GM19351 (cell line): ENCODE data around the gene NUP62.
"Not testable (repeated sequence)": the region's sequence is repeated elsewhere in the genome, so short reads cannot be mapped to it uniquely, and the experiment has no call there.

Experiments
- ATAC-seq: cut with Tn5 transposase; IDR thresholded peaks from one replicate; pipeline ENCODE4 v1.9.1; 2021; ENCODE audit warnings: mild to moderate bottlenecking, moderate library complexity; ENCODE audit not compliant: unreplicated experiment

NUP62 gene

GRCh38 chr19:49952479-49952836 is 23.2 kb upstream of the NUP62 start:
- ATAC-seq: no peak

GRCh38 chr19:49951806-49952478 is 22.6 kb upstream of the NUP62 start:
- ATAC-seq: no peak

- no peak for ATAC-seq
Observed at GRCh38 chr19:49950956-49951526, 21.7 kb upstream of the NUP62 start.

- no peak for ATAC-seq
Observed at GRCh38 chr19:49950590-49950948, 21.3 kb upstream of the NUP62 start.

- no peak for ATAC-seq
Observed at GRCh38 chr19:49949742-49950589, 20.7 kb upstream of the NUP62 start.

- no peak for ATAC-seq
Observed at GRCh38 chr19:49946415-49946814, 17.1 kb upstream of the NUP62 start.

- not testable (repeated sequence) for ATAC-seq
Observed at GRCh38 chr19:49944567-49944966, 15.3 kb upstream of the NUP62 start.

GRCh38 chr19:49940482-49940791 is 11.1 kb upstream of the NUP62 start:
- ATAC-seq: no peak

GRCh38 chr19:49939721-49940481 is 10.6 kb upstream of the NUP62 start:
- no peak for ATAC-seq

- no peak for ATAC-seq
Observed at GRCh38 chr19:49938662-49939061, 9.4 kb upstream of the NUP62 start.

GRCh38 chr19:49937750-49938381 is 8.6 kb upstream of the NUP62 start:
- no peak for ATAC-seq

GRCh38 chr19:49936549-49936948 is 7.2 kb upstream of the NUP62 start:
- ATAC-seq: no peak

GRCh38 chr19:49933643-49934042 is 4.3 kb upstream of the NUP62 start:
- ATAC-seq: no peak

GRCh38 chr19:49932731-49933131 is 3.4 kb upstream of the NUP62 start:
- ATAC-seq: no peak

- ATAC-seq: no peak
Observed at GRCh38 chr19:49932041-49932451, 2.7 kb upstream of the NUP62 start.

- ATAC-seq: no peak
Observed at GRCh38 chr19:49931293-49932040, 2.2 kb upstream of the NUP62 start.

- no peak for ATAC-seq
Observed at GRCh38 chr19:49930483-49931011, 1.2 kb upstream of the NUP62 start.

- peak; percentile 68 for ATAC-seq
Observed at GRCh38 chr19:49929611-49930482, 543 bp upstream of the NUP62 start.
